ENCODE results near the gene DOK6.
"Not testable (repeated sequence)": the region's sequence is repeated elsewhere in the genome, so short reads cannot be mapped to it uniquely, and the experiment has no call there.

DOK6 gene

GRCh38 chr18:69871363-69871762 lies 470.7 kb downstream of the DOK6 start:
- DNase-seq (ENCODE audit: low read depth), result no peak

DNA sequence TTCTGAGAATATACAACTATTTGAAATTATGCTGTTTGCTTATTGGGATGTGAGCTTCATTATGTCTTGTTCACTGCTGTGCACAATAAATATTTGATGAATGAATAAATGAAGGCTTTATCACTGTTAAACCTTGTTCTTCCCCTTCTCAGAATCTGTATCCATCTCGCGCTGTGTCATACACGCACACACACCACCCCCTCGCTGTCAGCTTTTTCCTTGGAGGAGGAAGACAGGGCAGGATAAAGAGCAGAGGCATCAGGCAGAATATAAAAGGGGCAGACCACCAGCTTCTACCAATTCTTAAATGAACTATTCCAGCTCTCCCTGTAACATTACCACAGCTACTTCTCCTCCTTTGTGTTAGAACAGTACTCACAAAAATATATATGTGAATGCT lies 472.0 kb downstream of the DOK6 start:
- no peak for DNase-seq (ENCODE audit: low read depth)

DNA sequence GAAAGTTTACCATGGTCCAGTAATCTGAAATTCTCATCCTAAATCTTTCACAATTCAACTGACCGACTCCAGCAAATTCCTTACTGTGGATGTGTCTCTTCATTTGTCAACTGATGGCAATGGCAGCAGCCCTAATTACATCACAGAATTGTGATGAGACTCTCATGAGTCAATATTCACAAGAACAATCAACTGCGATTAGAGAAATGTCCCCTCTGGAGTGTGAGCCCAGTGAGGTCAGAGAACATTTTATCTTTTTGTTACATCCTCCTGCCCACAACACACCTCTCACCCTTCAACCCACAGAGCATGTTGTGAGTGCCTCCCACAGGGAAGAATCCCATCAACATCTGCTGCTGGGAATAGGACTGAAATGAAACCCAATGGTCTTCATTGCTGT lies 473.4 kb downstream of the DOK6 start:
- DNase-seq (ENCODE audit: low read depth), result no peak

GRCh38 chr18:69876490-69876889 lies 475.8 kb downstream of the DOK6 start:
- DNase-seq (ENCODE audit: low read depth), result no peak

- no peak for DNase-seq (ENCODE audit: low read depth)
Measured at GRCh38 chr18:69878213-69878933, 477.7 kb downstream of the DOK6 start.

- DNase-seq (ENCODE audit: low read depth), result not testable (repeated sequence)
Measured at GRCh38 chr18:69879051-69879450, 478.4 kb downstream of the DOK6 start.

- no peak for DNase-seq (ENCODE audit: low read depth)
Measured at GRCh38 chr18:69880083-69880482, 479.4 kb downstream of the DOK6 start.

DNA sequence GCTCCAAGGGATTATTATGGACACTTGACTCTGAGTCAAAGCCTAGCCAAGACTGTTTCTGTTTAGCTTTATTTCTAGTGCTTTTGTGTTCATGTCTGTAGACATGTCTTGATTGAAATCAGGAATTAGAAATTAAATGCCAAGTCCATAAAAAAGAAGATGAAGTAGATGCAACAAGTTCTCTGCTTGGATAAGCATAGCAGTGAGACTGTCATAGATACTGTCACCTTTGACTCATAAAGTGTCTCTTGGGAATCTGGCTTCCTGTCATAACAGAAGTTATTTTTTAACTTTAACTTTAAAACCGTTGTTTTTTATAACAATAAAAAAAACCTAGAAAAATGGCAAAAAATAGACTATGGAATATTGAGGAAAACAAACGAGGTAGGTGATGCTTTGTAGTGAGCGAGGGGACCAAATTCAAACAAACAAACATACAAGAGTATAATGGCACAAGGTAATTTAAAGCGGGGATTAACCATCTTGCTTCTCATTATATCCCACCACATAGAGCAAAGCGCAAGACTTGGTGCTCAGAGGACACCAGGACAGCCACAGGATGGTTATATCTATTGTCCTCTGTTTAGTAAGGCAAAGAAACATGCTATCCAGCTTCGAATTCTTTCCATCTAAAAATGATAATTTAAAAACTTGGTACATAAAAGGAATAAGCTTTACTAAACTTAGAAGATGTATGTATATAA lies 482.4 kb downstream of the DOK6 start:
- DNase-seq (ENCODE audit: low read depth), result no peak

DNA sequence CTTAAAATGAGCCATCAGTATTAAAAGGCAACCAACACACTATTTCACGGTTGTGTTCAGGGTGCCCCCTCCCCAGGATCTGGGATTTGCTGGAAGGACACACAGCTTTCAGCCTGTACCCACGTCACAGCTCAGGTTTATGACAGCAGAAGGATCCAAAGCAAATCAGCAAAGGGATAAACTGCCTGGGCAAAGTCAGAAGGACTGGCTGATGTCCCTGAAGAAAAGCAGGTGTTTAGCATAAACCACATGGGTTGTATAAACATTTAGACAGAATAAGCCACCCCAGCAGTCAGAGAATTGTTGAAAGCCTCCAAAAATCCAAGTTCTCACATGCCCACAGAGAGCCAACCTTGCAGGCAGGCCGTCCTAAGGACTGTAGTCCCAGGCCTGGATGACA lies 483.1 kb downstream of the DOK6 start:
- DNase-seq (ENCODE audit: low read depth), result no peak

- no peak for DNase-seq (ENCODE audit: low read depth)
Measured at GRCh38 chr18:69885355-69885754, 484.7 kb downstream of the DOK6 start.

DNA sequence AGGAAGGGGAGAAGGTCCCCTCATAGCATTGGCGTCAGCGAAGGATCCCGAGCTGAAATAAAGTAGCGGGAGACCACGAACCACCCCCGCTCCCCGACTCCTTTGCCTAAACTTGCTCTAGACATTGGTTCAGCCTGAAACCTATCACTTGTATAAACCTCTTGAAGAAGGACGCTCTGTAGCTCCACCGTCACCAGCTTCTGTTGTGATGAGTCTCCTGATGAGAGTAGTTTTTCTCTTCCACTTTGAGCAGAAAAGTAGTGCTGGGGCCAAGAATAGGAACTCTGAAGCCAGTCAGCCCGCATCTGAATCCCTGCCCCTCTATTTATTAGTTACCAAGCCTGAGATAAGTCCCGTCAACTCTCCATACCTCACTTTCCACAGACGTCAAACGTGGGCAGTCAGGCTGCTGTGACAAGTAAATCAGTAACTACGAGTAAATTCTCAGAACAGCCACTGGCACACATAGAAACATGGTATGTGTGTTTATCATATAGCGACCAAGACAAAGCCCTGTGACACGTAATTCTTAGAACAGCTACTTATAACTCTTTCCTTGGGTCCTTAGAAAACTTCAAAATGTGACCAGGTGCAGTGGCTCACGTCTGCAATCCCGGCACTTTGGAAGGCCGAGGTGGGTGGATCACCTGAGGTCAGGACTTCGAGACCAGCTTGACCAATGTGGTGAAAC lies 485.3 kb downstream of the DOK6 start:
- peak; percentile 44 for DNase-seq (ENCODE audit: low read depth)

GRCh38 chr18:69887256-69887655 lies 486.6 kb downstream of the DOK6 start:
- DNase-seq (ENCODE audit: low read depth), result no peak

DNA sequence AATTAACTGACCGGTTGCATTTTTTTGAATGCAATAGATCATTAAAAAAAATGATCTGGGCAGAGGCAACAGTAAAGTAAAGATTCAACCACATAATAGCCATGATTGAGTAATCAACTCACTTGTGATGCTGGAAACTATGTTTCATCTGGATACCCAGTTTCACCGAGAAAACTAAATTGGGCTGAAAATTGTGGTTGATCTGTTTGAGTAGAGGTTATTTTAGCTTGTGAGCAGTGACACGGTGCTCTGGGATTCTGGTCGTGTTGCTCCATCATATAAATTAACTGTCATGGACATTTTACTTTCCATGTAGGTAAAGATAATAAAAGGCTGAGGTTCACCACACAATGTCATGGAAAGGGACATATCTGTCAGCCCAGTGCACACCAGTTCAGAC lies 488.3 kb downstream of the DOK6 start:
- DNase-seq (ENCODE audit: low read depth), result no peak

DNA sequence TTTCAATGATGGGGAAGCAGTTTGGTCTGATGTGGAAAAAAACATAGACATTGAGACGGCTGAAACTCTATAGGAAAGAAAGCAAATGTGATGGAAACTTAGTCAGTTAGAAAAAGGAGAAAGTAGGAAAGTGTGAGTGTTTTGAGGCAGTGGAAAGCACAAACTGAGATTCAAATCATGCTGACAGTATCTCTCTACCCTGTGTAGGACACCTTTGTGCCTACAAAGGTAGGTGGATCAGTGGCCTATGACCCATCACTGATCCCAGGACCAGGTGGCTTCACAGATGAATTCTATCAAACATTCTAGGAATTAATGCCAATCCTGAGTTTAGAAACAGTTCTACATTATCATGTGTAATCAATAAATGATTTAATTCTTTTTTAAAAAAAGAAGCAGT lies 489.9 kb downstream of the DOK6 start:
- DNase-seq (ENCODE audit: low read depth), result no peak

GRCh38 chr18:69894467-69894866 lies 493.8 kb downstream of the DOK6 start:
- no peak for DNase-seq (ENCODE audit: low read depth)

DNA sequence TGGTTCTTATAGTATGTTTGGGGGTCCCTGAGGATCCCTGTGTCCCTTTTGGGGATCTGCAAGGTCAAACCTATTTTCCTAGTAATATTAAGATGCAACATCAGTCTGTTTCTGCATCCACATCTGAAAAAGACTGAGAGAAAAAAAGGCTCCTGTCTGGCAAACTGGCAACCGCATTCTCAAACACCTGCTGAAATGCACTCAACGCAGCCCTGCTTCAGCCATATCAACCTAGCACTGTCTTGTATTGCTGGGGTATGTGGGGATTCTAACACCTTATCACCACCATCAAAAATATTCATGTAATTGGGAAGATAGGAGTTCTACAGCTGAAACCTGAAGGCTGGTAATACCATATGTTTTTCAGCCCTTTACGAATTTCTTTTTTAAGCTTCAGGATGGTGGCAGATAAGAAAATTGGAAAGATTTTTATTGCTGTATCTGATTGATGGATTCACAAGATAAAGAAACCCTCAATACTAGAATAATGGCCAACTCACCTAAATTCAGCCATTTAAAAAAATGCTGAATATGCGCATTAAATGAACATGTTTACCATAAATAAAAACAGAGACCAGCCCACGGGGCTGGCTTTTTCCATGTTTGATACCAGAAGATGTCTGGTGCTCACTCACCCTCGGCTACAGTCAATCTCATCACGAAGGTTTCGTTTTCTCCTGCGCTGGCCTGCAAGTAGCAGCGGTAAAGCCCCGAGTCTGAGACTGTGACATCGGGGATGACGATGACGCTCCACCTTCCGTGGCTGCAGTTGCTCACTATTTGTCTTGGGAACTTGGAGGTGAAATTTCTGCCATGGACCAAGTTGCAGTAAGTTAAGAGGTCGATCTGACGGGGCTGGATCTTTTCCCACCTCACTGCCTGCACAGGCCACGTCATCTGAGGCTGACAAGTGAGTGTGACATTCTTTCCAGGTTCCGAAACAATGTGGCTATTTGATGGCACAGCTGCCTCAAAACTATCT lies 494.7 kb downstream of the DOK6 start:
- DNase-seq (ENCODE audit: low read depth), result no peak

DNA sequence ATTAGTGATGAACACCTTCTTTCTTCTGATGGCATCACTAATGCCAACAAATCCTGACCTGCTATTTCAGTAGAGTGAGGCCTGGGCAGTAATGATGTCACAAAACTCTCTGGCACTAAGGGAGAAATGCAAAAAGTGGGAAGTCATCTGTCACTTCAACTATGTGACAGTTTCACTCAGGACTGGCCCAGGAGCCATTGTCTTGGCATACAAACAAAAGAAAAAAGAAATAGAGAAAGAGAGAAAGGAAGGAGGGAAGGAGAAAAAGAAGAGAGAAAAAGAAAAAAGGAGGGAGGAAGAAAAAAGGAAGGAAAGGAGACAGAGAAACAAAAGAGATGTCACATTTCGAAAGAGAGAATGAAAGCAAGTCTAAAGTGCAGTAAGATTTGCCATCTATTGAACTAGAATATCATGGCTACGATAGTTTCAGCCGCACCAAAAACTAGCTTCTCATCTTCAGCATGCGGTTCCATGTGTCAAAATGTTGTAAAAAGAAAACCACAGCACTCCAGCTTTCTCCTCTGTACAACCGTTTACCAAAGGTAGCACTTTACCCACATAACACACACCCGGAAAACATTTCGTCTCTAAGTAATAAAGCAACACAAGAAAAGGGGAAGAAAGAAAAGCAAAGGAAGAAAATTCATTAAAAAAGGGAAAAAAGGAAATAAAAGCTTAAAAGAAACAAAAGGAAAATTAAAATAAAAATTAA lies 496.9 kb downstream of the DOK6 start:
- no peak for DNase-seq (ENCODE audit: low read depth)

GRCh38 chr18:69898241-69898861 lies 497.7 kb downstream of the DOK6 start:
- no peak for DNase-seq (ENCODE audit: low read depth)
